Neural cell (in vitro differentiated cells): ENCODE results near the gene C1QTNF4. TPM values are rescaled to one million over a fixed set of nuclear protein-coding genes. Genes with fewer than 3 reads are reported as not detected.

ENCODE experiments used
- H2AFZ ChIP-seq: fragments of 200-600, 300-800 bp; sonication (generic), shearing (Covaris generic); 2 replicates; pipeline ENCODE4 v1.6.0; 2014; ENCODE audit warnings: low read depth, mild to moderate bottlenecking, antibody characterized with exemption, low read length, moderate library complexity
- H3F3A ChIP-seq: fragments of 200-600 bp; shearing (Covaris generic); 2 replicates; pipeline ENCODE4 v1.6.1; 2016; ENCODE audit warnings: mild to moderate bottlenecking, moderate library complexity, mixed read lengths, antibody characterized with exemption, low read length; ENCODE audit not compliant: insufficient read depth, poor library complexity, severe bottlenecking
- H3K27ac ChIP-seq: fragments of 200-600, 300-800 bp; sonication (generic), shearing (Covaris generic); 2 replicates; pipeline ENCODE4 v1.5.1; 2014; ENCODE audit warnings: mild to moderate bottlenecking, low read length, moderate library complexity
- H3K27me3 ChIP-seq: fragments of 300-800, 200-600 bp; sonication (generic), shearing (Covaris generic); 2 replicates; pipeline ENCODE4 v1.6.0; 2014; ENCODE audit warnings: mild to moderate bottlenecking, low read depth, low read length, moderate library complexity; ENCODE audit not compliant: insufficient read depth
- H3K36me3 ChIP-seq: fragments of 300-800, 200-600 bp; sonication (generic), shearing (Covaris generic); 2 replicates; pipeline ENCODE4 v1.5.1; 2014; ENCODE audit warnings: mild to moderate bottlenecking, antibody characterized with exemption, low read length, moderate library complexity; ENCODE audit not compliant: insufficient read depth
- H3K4me2 ChIP-seq: fragments of 300-800, 200-600 bp; sonication (generic), shearing (Covaris generic); 2 replicates; pipeline ENCODE4 v1.6.0; 2014; ENCODE audit warnings: mild to moderate bottlenecking, low read length
- H3K4me3 ChIP-seq: fragments of 300-800, 200-600 bp; sonication (generic), shearing (Covaris generic); 2 replicates; pipeline ENCODE4 v1.5.1; 2014; ENCODE audit warnings: mild to moderate bottlenecking, low read length, moderate library complexity
- H3K79me2 ChIP-seq: fragments of 200-600 bp; shearing (Covaris generic); replicated peaks from 2 replicates; pipeline ENCODE4 v1.6.0; 2014; ENCODE audit warnings: mild to moderate bottlenecking, low read length, moderate library complexity; ENCODE audit not compliant: insufficient read depth
- H3K9ac ChIP-seq: fragments of 300-800, 200-600 bp; sonication (generic), shearing (Covaris generic); 2 replicates; pipeline ENCODE4 v1.6.1; 2016; ENCODE audit warnings: mild to moderate bottlenecking, low read length, mixed read lengths
- H3K9me2 ChIP-seq: fragments of 200-600 bp; shearing (Covaris generic); 2 replicates; pipeline ENCODE4 v1.6.1; 2016; ENCODE audit warnings: mild to moderate bottlenecking, low read length, mixed read lengths; ENCODE audit not compliant: insufficient read depth
- H3K9me3 ChIP-seq: fragments of 200-600, 300-800 bp; sonication (generic), shearing (Covaris generic); 2 replicates; pipeline ENCODE4 v1.6.1; 2016; ENCODE audit warnings: mild to moderate bottlenecking, mixed run types, low read length, moderate library complexity, mixed read lengths
- H4K20me1 ChIP-seq: fragments of 200-600 bp; shearing (Covaris generic); 2 replicates; pipeline ENCODE4 v1.6.1; 2016; ENCODE audit warnings: mild to moderate bottlenecking, mixed run types; ENCODE audit not compliant: insufficient read depth
- CTCF ChIP-seq: fragments of 450-650 bp; IDR thresholded peaks from 2 replicates; pipeline ENCODE4 v1.5.1; 2014; ENCODE audit warnings: antibody characterized with exemption, mild to moderate bottlenecking, moderate library complexity; ENCODE audit not compliant: poor library complexity, severe bottlenecking
- EP300 ChIP-seq: fragments of 450-650 bp; conservative IDR thresholded peaks from 2 replicates; pipeline ENCODE4 v1.6.1; 2014; ENCODE audit warnings: antibody characterized with exemption, mild to moderate bottlenecking, moderate library complexity; ENCODE audit not compliant: poor library complexity, severe bottlenecking
- EZH2 ChIP-seq: fragments of 200-600, 300-800 bp; shearing (Covaris generic), sonication (generic); IDR thresholded peaks from 2 replicates; pipeline ENCODE4 v1.6.1; 2014; ENCODE audit warnings: antibody characterized with exemption, low read length, borderline replicate concordance, mild to moderate bottlenecking; ENCODE audit not compliant: insufficient read depth, poor library complexity, severe bottlenecking
- MXI1 ChIP-seq: fragments of 450-650 bp; conservative IDR thresholded peaks from 2 replicates; pipeline ENCODE4 v1.6.1; 2014; ENCODE audit warnings: antibody characterized with exemption, mild to moderate bottlenecking; ENCODE audit not compliant: poor library complexity, severe bottlenecking
- POLR2AphosphoS5 ChIP-seq: IDR thresholded peaks from 2 replicates; pipeline ENCODE4 v1.6.1; 2012
- RAD21 ChIP-seq: fragments of 450-650 bp; conservative IDR thresholded peaks from 2 replicates; pipeline ENCODE4 v1.6.1; 2014; ENCODE audit warnings: antibody characterized with exemption, mild to moderate bottlenecking, moderate library complexity
- REST ChIP-seq: IDR thresholded peaks from 2 replicates; pipeline ENCODE4 v1.6.1; 2012; ENCODE audit warnings: borderline replicate concordance
- SMC3 ChIP-seq: fragments of 450-650 bp; conservative IDR thresholded peaks from 2 replicates; pipeline ENCODE4 v1.6.1; 2014; ENCODE audit warnings: antibody characterized with exemption, mild to moderate bottlenecking, moderate library complexity; ENCODE audit not compliant: poor library complexity
- TAF1 ChIP-seq: IDR thresholded peaks from 2 replicates; pipeline ENCODE4 v1.6.1; 2012; ENCODE audit warnings: low read depth
- polyA plus RNA-seq: library from polyadenylated mRNA; depleted of rRNA; stranded (reverse); fragments of >200 nt; gene quantifications from 2 replicates; pipeline ENCODE4 v1.2.3, GENCODE V29; 2014

Gene C1QTNF4
- polyA plus RNA-seq, 1 donor from 2014 or later = 16.4 TPM

GRCh38 chr11:47615249-47615648 lies 21.0 kb upstream of the C1QTNF4 start:
- Histone ChIP-seq H3K36me3 (no peaks in the 10 kb centered on the region), H3K27me3 (no peaks in the 10 kb centered on the region), H3F3A (no peaks in the 10 kb centered on the region), H3K9me2 (no peaks in the 10 kb centered on the region), H2AFZ (no peak overlapping the region), H4K20me1 (no peaks in the 10 kb centered on the region), H3K9ac (no peak overlapping the region), H3K27ac (no peak overlapping the region), H3K9me3 (no peaks in the 10 kb centered on the region), H3K4me3 (no peak overlapping the region), H3K4me2 (no peak overlapping the region), H3K79me2 (no peaks in the 10 kb centered on the region)
- TF ChIP-seq MXI1 = no peak
- TF ChIP-seq EZH2 = no peak
- TF ChIP-seq SMC3 = no peak
- no peak for TF ChIP-seq REST
- no peak for TF ChIP-seq EP300
- no peak for TF ChIP-seq POLR2AphosphoS5
- no peak for TF ChIP-seq CTCF
- TF ChIP-seq TAF1 = no peak
- TF ChIP-seq RAD21 = no peak

- Histone ChIP-seq H3K79me2 (no peaks in the 10 kb centered on the region), H3K4me2 (no peak overlapping the region), H3K36me3 (no peaks in the 10 kb centered on the region), H3K27ac (no peak overlapping the region), H3K4me3 (no peak overlapping the region), H3K9me3 (no peaks in the 10 kb centered on the region), H3F3A (no peaks in the 10 kb centered on the region), H3K9me2 (no peaks in the 10 kb centered on the region), H4K20me1 (no peaks in the 10 kb centered on the region), H3K9ac (no peak overlapping the region), H3K27me3 (no peaks in the 10 kb centered on the region), H2AFZ (no peak overlapping the region)
- TF ChIP-seq EP300 = no peak
- no peak for TF ChIP-seq MXI1
- TF ChIP-seq RAD21 = no peak
- TF ChIP-seq CTCF = no peak
- TF ChIP-seq EZH2 = no peak
- TF ChIP-seq POLR2AphosphoS5 = no peak
- TF ChIP-seq SMC3 = no peak
- no peak for TF ChIP-seq REST
- TF ChIP-seq TAF1 = no peak
Measured at GRCh38 chr11:47611348-47611794, 17.2 kb upstream of the C1QTNF4 start.
